IMR-90 (cell line): Measurements from ENCODE around the gene C6orf136.

Source experiments
- BHLHE40 ChIP-seq: fragments of 150-350 bp; IDR thresholded peaks from 2 replicates; pipeline ENCODE4 v1.6.1; 2016; ENCODE audit warnings: mild to moderate bottlenecking, low read depth, low read length
- CEBPB ChIP-seq: IDR thresholded peaks from 2 replicates; pipeline ENCODE4 v1.6.1; 2012; ENCODE audit warnings: low read depth, low read length, improper control_type of control experiment
- CTCF ChIP-seq: conservative IDR thresholded peaks from 2 replicates; pipeline ENCODE4 v1.5.1; 2012; ENCODE audit warnings: mild to moderate bottlenecking, low read depth, low read length, improper control_type of control experiment
- ELK1 ChIP-seq: fragments of 150-350 bp; IDR thresholded peaks from 2 replicates; pipeline ENCODE4 v1.6.1; 2016; ENCODE audit warnings: low read depth, mild to moderate bottlenecking, low read length, moderate library complexity, borderline replicate concordance
- FOS ChIP-seq: fragments of 150-350 bp; IDR thresholded peaks from 2 replicates; pipeline ENCODE4 v1.6.1; 2016; ENCODE audit warnings: low read depth, low read length
- MAFK ChIP-seq: IDR thresholded peaks from 2 replicates; pipeline ENCODE4 v1.6.1; 2012; ENCODE audit warnings: low read depth, low read length, improper control_type of control experiment
- MAZ ChIP-seq: IDR thresholded peaks from 2 replicates; pipeline ENCODE4 v1.6.1; 2012; ENCODE audit warnings: low read depth, mild to moderate bottlenecking, low read length, improper control_type of control experiment, moderate library complexity, borderline replicate concordance
- MXI1 ChIP-seq: IDR thresholded peaks from 2 replicates; pipeline ENCODE4 v1.6.1; 2012; ENCODE audit warnings: low read depth, mild to moderate bottlenecking, low read length, moderate library complexity, borderline replicate concordance
- POLR2A ChIP-seq: IDR thresholded peaks from 2 replicates; pipeline ENCODE4 v1.6.1; 2012; ENCODE audit warnings: mild to moderate bottlenecking, low read depth, low read length
- RAD21 ChIP-seq: IDR thresholded peaks from 2 replicates; pipeline ENCODE4 v1.6.1; 2012; ENCODE audit warnings: low read length, improper control_type of control experiment
- SMC3 ChIP-seq: fragments of 150-350 bp; IDR thresholded peaks from 2 replicates; pipeline ENCODE4 v1.6.1; 2016; ENCODE audit warnings: low read depth, mild to moderate bottlenecking, antibody characterized with exemption, low read length, moderate library complexity
- USF2 ChIP-seq: fragments of 150-350 bp; IDR thresholded peaks from 2 replicates; pipeline ENCODE4 v1.6.1; 2017; ENCODE audit warnings: mild to moderate bottlenecking, antibody characterized with exemption, low read length, low read depth

GRCh38 chr6:30601815-30602641, 44.9 kb upstream of the C6orf136 start:
- no peak for TF ChIP-seq CTCF
- no peak for TF ChIP-seq USF2
- TF ChIP-seq MAFK, result no peak
- no peak for TF ChIP-seq RAD21
- no peak for TF ChIP-seq CEBPB
- no peak for TF ChIP-seq POLR2A
- TF ChIP-seq ELK1, result no peak
- no peak for TF ChIP-seq MXI1
- no peak for TF ChIP-seq SMC3
- no peak for TF ChIP-seq MAZ
- no peak for TF ChIP-seq BHLHE40
- TF ChIP-seq FOS, result no peak
